ENCODE results near the gene USP34. TPM values are rescaled to one million over a fixed set of nuclear protein-coding genes. Genes with fewer than 3 reads are reported as not detected.

The USP34 gene
- total and polyA plus RNA-seq, 9 donors = 57.4 to 132 (median 116) TPM

DNA sequence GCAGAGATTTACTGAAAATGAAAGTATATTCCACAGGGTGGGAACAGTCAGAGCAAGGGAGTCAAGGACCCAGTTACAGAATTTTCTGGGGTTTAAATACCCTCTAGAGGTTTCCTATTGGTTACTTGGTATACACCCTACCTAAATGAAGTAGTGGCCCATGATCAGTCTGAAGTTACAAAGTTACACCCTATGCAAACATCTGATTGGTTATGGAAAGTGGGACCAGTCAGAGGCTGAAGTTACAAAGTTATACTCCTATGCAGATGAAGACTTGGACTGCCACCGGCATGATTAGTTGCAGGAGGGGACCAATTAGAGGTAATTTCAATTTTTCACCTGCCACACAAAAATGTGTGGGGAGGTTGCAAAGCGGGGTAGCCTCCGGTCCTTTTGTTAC lies 56.2 kb downstream of the USP34 start:
- peaks cover 4% of the 10 kb centered on the region for H3K4me1 ChIP-seq (ENCODE audit: insufficient read depth)
- H3K9me3 ChIP-seq = no peaks in the 10 kb centered on the region
- no peak for DNase-seq
- no peak for TF ChIP-seq EP300 (IDR thresholded peaks at IDR 0.05)
- no peak for TF ChIP-seq POLR2A (IDR thresholded peaks at IDR 0.05)
- TF ChIP-seq, protein P1, sequence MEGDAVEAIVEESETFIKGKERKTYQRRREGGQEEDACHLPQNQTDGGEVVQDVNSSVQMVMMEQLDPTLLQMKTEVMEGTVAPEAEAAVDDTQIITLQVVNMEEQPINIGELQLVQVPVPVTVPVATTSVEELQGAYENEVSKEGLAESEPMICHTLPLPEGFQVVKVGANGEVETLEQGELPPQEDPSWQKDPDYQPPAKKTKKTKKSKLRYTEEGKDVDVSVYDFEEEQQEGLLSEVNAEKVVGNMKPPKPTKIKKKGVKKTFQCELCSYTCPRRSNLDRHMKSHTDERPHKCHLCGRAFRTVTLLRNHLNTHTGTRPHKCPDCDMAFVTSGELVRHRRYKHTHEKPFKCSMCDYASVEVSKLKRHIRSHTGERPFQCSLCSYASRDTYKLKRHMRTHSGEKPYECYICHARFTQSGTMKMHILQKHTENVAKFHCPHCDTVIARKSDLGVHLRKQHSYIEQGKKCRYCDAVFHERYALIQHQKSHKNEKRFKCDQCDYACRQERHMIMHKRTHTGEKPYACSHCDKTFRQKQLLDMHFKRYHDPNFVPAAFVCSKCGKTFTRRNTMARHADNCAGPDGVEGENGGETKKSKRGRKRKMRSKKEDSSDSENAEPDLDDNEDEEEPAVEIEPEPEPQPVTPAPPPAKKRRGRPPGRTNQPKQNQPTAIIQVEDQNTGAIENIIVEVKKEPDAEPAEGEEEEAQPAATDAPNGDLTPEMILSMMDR (IDR thresholded peaks at IDR 0.05) = no peak
- no peak overlapping the region for H3K27ac ChIP-seq
- no peaks in the 10 kb centered on the region for H3K27me3 ChIP-seq
- WGBS, 3 donors = 80 to 87% (median 82%) methylated on average over 3 of the region's 3 CpGs
- intact Hi-C loops (cut with DNase I) = no loop called here
- H3K36me3 ChIP-seq = no peaks in the 10 kb centered on the region
- no peak overlapping the region for H3K4me3 ChIP-seq

DNA sequence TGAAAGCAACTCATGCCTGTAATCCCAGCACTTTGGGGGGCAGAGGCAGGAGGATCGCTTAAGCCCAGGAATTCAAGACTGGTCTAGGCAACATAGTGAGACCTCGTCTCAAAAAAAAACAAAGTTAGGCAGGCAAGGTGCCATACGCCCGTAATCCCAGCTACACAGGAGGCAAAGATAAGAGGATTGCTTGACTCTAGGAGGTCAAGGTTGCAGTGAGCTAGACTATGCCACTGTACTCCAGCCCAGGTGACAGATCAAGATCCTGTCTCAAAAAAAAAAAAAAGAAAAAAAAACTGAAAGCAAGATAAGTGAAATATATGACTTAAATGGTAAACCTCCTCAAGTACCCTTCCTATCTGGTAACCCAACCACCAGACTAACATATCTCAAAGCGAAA lies 59.8 kb downstream of the USP34 start:
- Histone ChIP-seq H3K36me3 (no peaks in the 10 kb centered on the region), H3K4me1 (ENCODE audit: insufficient read depth) (peaks cover 1% of the 10 kb centered on the region), H3K9me3 (no peaks in the 10 kb centered on the region), H3K27me3 (no peaks in the 10 kb centered on the region), H3K4me3 (no peak overlapping the region), H3K27ac (no peak overlapping the region)
- TF ChIP-seq, protein P1 (IDR thresholded peaks at IDR 0.05) = no peak
- TF ChIP-seq EP300 (IDR thresholded peaks at IDR 0.05) (no peak), POLR2A (IDR thresholded peaks at IDR 0.05) (no peak)
- 58 to 79% (median 61%) methylated on average over 5 of the region's 5 CpGs for WGBS, 3 donors
- intact Hi-C loops (cut with DNase I) = no loop called here
- DNase-seq = no peak

DNA sequence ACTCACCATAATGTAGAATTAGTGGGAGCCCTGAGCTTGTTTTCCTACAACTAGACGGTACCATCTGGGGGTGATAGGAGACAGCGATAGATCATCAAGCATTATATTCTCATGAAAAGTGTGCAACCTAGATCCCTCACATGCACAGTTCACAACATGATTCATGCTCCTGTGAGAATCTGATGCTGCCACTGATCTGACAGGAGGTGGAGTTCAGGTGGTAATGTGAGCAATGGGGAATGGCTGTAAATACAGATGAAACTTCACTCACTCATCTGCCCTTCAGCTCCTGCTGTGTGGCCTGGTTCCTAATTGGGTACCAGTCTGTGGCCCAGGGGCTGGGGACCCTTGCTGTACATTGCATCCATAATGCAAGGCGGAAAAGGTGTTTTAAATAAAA lies 60.7 kb downstream of the USP34 start:
- DNase-seq = no peak
- WGBS, 3 donors = 94 to 98% (median 96%) methylated on average over 3 of the region's 3 CpGs
- Histone ChIP-seq H3K4me1 (ENCODE audit: insufficient read depth) (peaks cover 1% of the 10 kb centered on the region), H3K36me3 (no peaks in the 10 kb centered on the region), H3K9me3 (no peaks in the 10 kb centered on the region), H3K4me3 (no peak overlapping the region), H3K27me3 (no peaks in the 10 kb centered on the region), H3K27ac (no peak overlapping the region)
- intact Hi-C loops (cut with DNase I) = no loop called here
- TF ChIP-seq POLR2A (IDR thresholded peaks at IDR 0.05) (no peak), EP300 (IDR thresholded peaks at IDR 0.05) (no peak)
- TF ChIP-seq, protein P1 (IDR thresholded peaks at IDR 0.05) = no peak

DNA sequence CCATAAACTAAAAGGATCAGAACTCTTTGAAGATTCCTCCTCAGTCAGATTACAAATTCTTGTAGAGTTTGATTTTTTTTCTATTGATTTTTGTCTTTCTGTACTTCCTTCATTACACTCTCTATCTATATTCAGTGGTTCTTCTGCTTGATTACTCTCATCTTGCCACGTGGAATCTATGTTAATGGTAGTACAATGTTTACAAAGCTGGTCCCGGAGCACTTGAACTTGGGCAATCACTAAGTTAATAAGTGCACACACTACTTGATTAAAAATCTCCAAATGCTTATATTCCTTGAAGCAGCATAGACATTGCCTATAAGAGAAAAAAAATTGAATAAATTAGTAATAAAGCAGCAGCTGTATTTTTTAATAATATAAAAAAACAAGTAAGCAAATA lies 65.1 kb downstream of the USP34 start:
- Histone ChIP-seq H3K9me3 (no peaks in the 10 kb centered on the region), H3K4me1 (ENCODE audit: insufficient read depth) (no peaks in the 10 kb centered on the region), H3K27me3 (no peaks in the 10 kb centered on the region), H3K27ac (no peak overlapping the region), H3K4me3 (no peak overlapping the region), H3K36me3 (no peaks in the 10 kb centered on the region)
- WGBS, 3 donors = 35 to 65% (median 44%) methylated on average over 2 of the region's 2 CpGs
- no peak for DNase-seq
- intact Hi-C loops (cut with DNase I) = no loop called here
- TF ChIP-seq POLR2A (IDR thresholded peaks at IDR 0.05) (no peak), EP300 (IDR thresholded peaks at IDR 0.05) (no peak)
- TF ChIP-seq, protein P1 (IDR thresholded peaks at IDR 0.05) = no peak

DNA sequence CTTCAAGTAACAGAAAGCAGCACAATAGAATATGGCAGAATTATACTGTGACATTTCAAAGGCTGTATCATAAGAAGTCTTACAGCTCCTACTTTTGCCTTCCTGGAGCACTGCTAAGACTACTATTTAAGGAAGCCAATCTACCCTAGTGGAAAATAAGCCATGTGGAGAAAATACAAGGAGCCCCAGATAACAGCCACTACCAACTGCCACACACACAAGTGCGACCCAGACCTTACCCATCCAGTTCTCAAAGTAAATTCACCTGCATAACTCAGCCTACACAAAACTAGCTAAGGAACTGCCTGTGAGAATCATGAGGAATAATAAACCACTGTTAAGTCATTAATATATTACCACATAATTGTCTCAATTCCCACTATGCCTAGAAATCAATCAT lies 66.4 kb downstream of the USP34 start:
- TF ChIP-seq EP300 (IDR thresholded peaks at IDR 0.05) (no peak), POLR2A (IDR thresholded peaks at IDR 0.05) (no peak)
- H3K9me3 ChIP-seq = no peaks in the 10 kb centered on the region
- no peak overlapping the region for H3K4me3 ChIP-seq
- DNase-seq = no peak
- no peaks in the 10 kb centered on the region for H3K27me3 ChIP-seq
- H3K27ac ChIP-seq = no peak overlapping the region
- H3K4me1 ChIP-seq (ENCODE audit: insufficient read depth) = no peaks in the 10 kb centered on the region
- no peaks in the 10 kb centered on the region for H3K36me3 ChIP-seq
- intact Hi-C loops (cut with DNase I) = no loop called here
- 91 to 100% (median 96%) methylated on average over 1 of the region's 1 CpG for WGBS, 3 donors

Measured in ovary (tissue), 9 donors.